Activated CD8-positive, alpha-beta T cell treated with anti-CD3 and anti-CD28 coated beads for 36 hours (primary cell): Measurements from ENCODE around the gene LHX5. TPM values are rescaled to one million over a fixed set of nuclear protein-coding genes. Genes with fewer than 3 reads are reported as not detected.

ENCODE experiments used
- ATAC-seq: fragments of 200-7000 bp; cut with Tn5 transposase; one replicate; pipeline ENCODE4 v1.10.0; 2021; ENCODE audit warnings: mild to moderate bottlenecking, moderate library complexity
- CTCF ChIA-PET: fragments of 350-600 bp; sonication (Branson Sonifier 250); formaldehyde crosslinking; loops from one replicate; lab custom pipeline; 2021; ENCODE audit warnings: antibody characterized with exemption; lab: Charles Lee
- POLR2A ChIA-PET: fragments of 350-600 bp; sonication (Branson Sonifier 250); formaldehyde crosslinking; loops from one replicate; lab custom pipeline; 2021; ENCODE audit warnings: antibody characterized with exemption; lab: Charles Lee
- DNase-seq: peaks from one replicate; pipeline ENCODE4 v3.0.0-alpha.2; 2020
- H3K27ac Mint-ChIP-seq: one replicate; pipeline ENCODE4 v1.8.0; 2021; ENCODE audit warnings: mild to moderate bottlenecking, mixed read lengths
- H3K27me3 Mint-ChIP-seq: one replicate; pipeline ENCODE4 v1.8.0; 2021; ENCODE audit warnings: mixed read lengths
- H3K36me3 Mint-ChIP-seq: one replicate; pipeline ENCODE4 v1.8.0; 2021; ENCODE audit warnings: low read depth, mixed read lengths
- H3K4me1 Mint-ChIP-seq: one replicate; pipeline ENCODE4 v1.8.0; 2021; ENCODE audit warnings: low read depth, mixed read lengths
- H3K4me3 Mint-ChIP-seq: one replicate; pipeline ENCODE4 v1.8.0; 2021; ENCODE audit warnings: mild to moderate bottlenecking, moderate library complexity, mixed read lengths
- H3K9me3 Mint-ChIP-seq: one replicate; pipeline ENCODE4 v1.8.0; 2021; ENCODE audit warnings: mixed read lengths
- intact Hi-C: fragments of 100-400 bp; cut with micrococcal nuclease; formaldehyde crosslinking; loops from one replicate; pipeline ENCODE4 v1.10.0; 2022
- total RNA-seq, 2 experiments: library from RNA; stranded (reverse); gene quantifications; one replicate each; pipeline ENCODE4 v1.2.3, GENCODE V29; 2021
- TF ChIP-seq, protein P1 (sequence below): fragments of 200-600 bp; IDR thresholded peaks from one replicate; pipeline ENCODE4 v1.8.0; 2022; ENCODE audit warnings: antibody characterized with exemption, mild to moderate bottlenecking

Gene LHX5
- total RNA-seq, 2 experiments from 2014 or later, result not detected

DNA sequence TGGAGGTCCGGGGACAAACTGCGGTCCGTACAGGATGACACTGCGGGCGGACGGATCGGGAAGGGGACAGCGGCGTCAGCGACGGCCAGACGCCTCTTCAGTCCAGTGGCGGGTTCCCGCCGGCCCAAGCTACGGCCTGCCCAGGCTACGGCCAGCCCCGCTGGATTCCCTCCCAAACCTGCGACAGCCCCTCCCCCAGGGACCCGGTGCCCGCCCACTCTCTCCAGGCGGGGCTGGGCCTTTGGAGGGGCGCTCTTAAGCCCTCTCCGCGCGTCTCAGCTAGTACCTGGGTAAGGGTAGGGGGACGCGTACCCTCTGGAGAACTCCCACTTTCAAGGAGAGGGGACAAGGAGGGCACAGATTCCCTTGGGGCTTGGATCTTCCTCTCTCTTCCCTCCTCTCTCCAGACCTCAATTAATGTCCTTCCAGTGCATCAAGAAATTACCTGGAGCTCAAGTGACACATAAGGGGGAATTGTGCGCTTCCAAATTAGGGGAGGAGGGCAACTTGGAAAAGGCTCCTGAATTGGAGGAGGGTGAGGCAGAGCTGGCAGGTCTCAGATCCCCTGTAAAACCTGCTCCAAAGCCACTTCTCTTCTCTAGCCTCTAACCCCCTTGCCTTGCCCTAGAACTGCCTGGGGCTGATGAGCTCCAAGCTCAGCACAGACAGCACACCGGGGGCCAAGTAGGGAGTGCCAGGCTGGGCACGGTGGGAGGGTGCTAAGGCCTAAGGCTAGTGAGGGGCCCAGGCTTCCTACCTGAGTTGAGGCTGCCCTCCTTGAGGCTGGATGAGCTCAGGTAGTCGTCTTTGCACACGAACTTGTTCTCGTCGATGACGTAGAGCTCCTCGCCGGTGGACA, 3.1 kb downstream of the LHX5 start:
- CTCF ChIA-PET, result interaction anchor here (0.9 kb wide), 2 partner anchors 9 to 43 kb away, joined by 3 to 4 read pairs; no protein-coding TSS in a partner anchor
- no peak overlapping the region for H3K27ac Mint-ChIP-seq
- H3K4me3 Mint-ChIP-seq, result no peak overlapping the region

DNA sequence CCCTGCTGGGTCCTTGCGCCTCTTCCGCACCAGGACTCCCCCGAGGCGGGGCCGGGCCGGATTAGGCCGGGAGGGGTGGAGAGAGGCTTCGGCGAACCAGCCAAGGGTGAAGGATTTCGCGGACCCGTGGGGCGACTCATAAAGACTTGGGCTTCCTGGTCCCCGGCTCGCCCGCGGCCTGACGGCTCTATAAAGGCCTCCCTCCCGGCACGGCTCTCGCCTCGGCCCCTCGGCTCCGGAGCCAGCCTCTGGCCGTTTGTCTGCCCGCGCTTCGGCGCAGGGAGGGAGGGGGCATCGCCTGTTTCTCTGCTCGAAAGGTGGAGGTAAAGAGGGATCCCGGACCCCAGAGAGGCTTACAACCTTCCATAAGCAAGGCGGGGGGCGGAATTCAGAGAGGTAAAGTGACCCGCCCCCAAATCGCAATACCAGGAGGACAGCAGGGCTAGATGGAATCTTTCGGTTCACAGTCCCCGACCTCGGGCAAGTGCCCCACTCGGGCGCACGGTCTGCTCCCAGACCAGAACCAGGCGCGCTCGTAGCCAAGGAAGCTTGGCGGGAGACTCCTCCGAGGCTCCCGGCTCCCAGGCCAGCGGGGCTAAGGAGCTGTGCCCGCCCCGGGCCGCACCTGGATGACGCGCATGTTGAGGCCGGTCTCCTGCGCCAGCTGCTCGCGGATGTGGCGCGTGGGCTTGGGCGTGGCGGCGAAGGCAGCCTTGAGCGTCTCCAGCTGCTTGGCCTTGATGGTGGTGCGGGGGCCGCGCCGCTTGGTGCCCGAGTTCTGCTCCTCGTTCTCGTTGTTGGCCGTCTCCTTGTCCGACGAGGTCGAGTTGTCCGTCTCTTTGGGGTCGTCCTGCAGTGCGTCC, 3.9 kb downstream of the LHX5 start:
- H3K27ac Mint-ChIP-seq, result no peak overlapping the region
- intact Hi-C loops, result no loop called here
- ChIA-PET POLR2A (no interaction called here), CTCF (no interaction called here)
- TF ChIP-seq, protein P1, sequence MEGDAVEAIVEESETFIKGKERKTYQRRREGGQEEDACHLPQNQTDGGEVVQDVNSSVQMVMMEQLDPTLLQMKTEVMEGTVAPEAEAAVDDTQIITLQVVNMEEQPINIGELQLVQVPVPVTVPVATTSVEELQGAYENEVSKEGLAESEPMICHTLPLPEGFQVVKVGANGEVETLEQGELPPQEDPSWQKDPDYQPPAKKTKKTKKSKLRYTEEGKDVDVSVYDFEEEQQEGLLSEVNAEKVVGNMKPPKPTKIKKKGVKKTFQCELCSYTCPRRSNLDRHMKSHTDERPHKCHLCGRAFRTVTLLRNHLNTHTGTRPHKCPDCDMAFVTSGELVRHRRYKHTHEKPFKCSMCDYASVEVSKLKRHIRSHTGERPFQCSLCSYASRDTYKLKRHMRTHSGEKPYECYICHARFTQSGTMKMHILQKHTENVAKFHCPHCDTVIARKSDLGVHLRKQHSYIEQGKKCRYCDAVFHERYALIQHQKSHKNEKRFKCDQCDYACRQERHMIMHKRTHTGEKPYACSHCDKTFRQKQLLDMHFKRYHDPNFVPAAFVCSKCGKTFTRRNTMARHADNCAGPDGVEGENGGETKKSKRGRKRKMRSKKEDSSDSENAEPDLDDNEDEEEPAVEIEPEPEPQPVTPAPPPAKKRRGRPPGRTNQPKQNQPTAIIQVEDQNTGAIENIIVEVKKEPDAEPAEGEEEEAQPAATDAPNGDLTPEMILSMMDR, result no peak
- no peak for DNase-seq
- H3K36me3 Mint-ChIP-seq, result no peaks in the 10 kb centered on the region
- no peak overlapping the region for H3K4me3 Mint-ChIP-seq
- ATAC-seq, result no peak
- no peaks in the 10 kb centered on the region for H3K9me3 Mint-ChIP-seq
- H3K4me1 Mint-ChIP-seq, result peaks cover 17% of the 10 kb centered on the region
- peaks cover 75% of the 10 kb centered on the region for H3K27me3 Mint-ChIP-seq

More for the DNA sequence above, 3.1 kb downstream of the LHX5 start:
- TF ChIP-seq, protein P1, result no peak
- POLR2A ChIA-PET, result interaction anchor here (0.6 kb wide), 1 partner anchor 273 kb away, joined by 3 read pairs; no protein-coding TSS in a partner anchor
- ATAC-seq (no peak), DNase-seq (no peak)
- H3K4me1 Mint-ChIP-seq, result peaks cover 16% of the 10 kb centered on the region
- intact Hi-C loops, result no loop called here
- peaks cover 78% of the 10 kb centered on the region for H3K27me3 Mint-ChIP-seq
- no peaks in the 10 kb centered on the region for H3K9me3 Mint-ChIP-seq
- H3K36me3 Mint-ChIP-seq, result no peaks in the 10 kb centered on the region

DNA sequence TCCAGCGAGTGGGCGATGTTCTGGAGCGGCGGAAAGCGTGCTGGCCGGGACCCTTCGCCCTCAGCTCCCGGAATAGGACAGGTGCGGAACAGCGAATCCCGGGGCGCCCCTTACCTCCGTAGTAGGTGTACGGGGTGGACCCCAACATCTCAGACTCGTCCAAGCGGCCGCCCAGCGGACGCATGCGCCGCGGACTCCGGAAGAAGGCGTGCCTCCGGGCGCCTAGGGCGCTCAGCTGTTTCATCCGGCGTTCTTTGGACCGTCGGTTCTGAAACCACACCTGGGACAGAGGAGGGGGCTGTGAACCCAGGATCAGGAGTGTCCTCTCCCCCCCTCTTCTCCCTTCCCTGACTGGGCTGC, 4.5 kb downstream of the LHX5 start:
- Mint-ChIP-seq H3K4me1 (peaks cover 20% of the 10 kb centered on the region), H3K36me3 (no peaks in the 10 kb centered on the region), H3K9me3 (no peaks in the 10 kb centered on the region), H3K4me3 (no peak overlapping the region), H3K27me3 (peaks cover 73% of the 10 kb centered on the region), H3K27ac (no peak overlapping the region)
- TF ChIP-seq, protein P1, result no peak
- no peak for ATAC-seq
- CTCF ChIA-PET, result no interaction called here
- no peak for DNase-seq
- intact Hi-C loops, result no loop called here
- POLR2A ChIA-PET, result no interaction called here

DNA sequence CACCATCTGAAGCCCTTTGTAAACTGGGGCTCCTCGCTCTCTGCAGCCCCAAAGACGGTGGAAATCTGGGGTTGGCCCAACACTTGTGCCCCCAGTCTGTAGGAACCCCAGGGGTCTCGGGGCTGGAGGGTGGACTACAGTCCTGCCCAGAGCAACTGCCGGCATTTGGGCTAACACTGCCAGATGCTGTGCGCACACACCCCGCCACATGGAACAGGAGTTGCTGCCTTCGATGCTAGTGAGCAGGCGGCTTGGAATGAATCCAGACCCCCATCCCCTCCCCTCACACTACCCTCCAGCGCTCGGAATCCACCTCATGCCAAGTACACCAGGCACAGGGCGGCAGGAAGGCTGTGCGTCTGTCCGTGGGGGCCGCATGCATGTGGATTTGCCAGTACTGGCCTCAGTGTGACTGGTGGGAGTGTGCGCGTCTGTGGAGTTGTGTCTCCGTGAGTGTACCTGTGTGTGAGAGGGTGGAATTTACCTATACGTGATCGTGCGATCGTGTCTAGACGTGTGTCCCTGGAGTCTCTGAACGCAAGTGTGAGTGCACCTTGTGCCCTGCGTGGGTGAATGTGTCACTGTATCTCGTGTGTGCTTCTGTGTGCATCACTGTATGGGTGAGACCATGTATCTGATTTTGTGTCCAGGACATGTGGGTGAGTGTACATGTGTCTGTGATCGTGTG, 5.1 kb downstream of the LHX5 start:
- H3K4me1 Mint-ChIP-seq, result peaks cover 17% of the 10 kb centered on the region
- TF ChIP-seq, protein P1, result no peak
- H3K4me3 Mint-ChIP-seq, result no peak overlapping the region
- intact Hi-C loops, result no loop called here
- DNase-seq (no peak), ATAC-seq (no peak)
- no peaks in the 10 kb centered on the region for H3K9me3 Mint-ChIP-seq
- peaks cover 70% of the 10 kb centered on the region for H3K27me3 Mint-ChIP-seq
- POLR2A ChIA-PET, result no interaction called here
- H3K27ac Mint-ChIP-seq, result no peak overlapping the region
- H3K36me3 Mint-ChIP-seq, result no peaks in the 10 kb centered on the region
- CTCF ChIA-PET, result no interaction called here
